ENCODE results near the gene DCAF5.
A peak's percentile ranks its signal among the peaks of the same experiment; 100 is the strongest.

The DCAF5 gene

DNA sequence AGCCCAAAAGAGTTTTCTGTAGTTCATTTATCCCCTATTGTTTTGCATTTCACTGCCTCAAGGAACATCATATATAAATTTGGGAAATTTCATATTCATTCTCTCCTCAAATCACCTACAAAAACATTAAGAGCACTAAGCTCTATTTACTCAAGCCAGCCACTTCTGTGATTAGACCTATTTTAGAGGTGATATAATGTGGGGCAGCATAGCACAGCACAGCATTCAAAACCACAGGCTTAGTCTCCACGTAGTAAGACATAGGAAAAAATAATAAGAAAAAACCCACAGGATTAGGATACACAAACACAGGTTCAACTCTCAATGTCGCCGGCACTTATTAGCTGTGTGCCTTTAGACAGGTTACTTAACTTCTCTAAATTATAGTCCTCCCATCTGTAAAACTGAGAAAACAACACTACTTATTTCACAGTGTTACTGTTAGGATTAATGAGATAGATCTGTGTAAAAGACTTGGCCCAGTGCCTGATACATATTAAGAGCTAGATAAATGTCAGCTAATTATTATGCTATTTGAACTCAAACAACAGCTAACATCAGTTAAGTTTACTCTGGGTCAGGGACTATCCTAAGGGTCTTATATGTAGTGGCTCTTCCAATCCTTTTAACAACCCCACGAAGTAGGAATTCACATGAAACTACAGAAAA lies 20.3 kb downstream of the DCAF5 start:
- H3K9ac ChIP-seq (ENCODE audit: low read depth, low read length): no peak overlapping the region
- H3K36me3 ChIP-seq (ENCODE audit: insufficient read depth, low read length): no peaks in the 10 kb centered on the region
- H3K9me3 ChIP-seq (ENCODE audit: control insufficient read depth, insufficient read depth, low read length): no peaks in the 10 kb centered on the region
- H3K4me1 ChIP-seq (ENCODE audit: insufficient read depth, low read length): peaks cover 29% of the 10 kb centered on the region

DNA sequence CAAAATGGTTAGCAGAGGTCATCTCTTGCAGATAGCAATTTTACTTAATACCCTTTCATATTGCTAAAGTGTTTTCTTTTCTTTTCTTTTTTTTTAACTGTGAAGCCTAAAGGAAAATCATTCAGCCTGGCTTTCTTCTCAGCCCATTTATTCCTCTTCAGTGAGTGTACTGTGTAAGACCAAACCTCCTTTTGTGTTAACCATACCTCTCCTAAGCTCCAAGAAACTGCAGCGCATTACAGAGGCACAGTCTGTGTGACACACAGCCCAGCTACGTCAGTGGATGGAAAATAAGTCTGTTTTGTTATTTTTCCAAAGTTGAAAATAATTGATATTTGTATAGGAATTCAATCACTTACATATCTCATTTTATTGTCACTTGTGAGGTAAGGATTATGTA lies 21.7 kb downstream of the DCAF5 start:
- no peak overlapping the region for H3K9ac ChIP-seq (ENCODE audit: low read depth, low read length)
- peaks cover 24% of the 10 kb centered on the region for H3K4me1 ChIP-seq (ENCODE audit: insufficient read depth, low read length)
- H3K9me3 ChIP-seq (ENCODE audit: control insufficient read depth, insufficient read depth, low read length): no peaks in the 10 kb centered on the region
- H3K36me3 ChIP-seq (ENCODE audit: insufficient read depth, low read length): no peaks in the 10 kb centered on the region

DNA sequence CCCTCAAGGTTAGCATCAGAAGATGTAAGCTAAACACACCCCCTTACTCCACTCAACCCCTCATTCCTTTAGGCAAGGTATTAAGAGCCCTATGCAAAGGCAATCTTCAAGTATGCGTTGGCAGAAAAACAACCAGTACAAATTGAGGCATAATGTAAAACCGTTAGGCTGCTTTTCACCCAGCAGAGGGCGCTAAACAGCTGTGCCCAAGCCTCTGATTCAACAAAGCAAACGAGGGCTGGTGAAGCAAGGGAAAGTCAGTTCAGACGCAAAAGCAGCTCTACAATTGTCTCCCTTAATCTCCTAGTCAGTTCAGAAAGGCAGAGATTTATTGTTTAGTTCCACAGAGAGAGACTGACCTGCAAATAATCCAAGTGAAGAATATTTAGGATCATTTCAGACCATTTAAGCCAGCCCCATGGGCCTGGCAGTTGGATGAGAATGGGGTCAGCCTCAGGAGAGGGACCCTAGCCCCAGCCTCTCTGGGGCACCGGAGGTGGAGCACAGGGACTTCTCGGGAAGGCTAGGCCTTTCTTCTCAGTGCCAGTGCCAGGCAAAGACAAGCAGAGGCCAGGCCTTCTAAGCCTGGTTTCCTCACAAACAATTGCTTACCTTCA lies 23.5 kb downstream of the DCAF5 start:
- peaks cover 24% of the 10 kb centered on the region for H3K4me1 ChIP-seq (ENCODE audit: insufficient read depth, low read length)
- peak overlapping the region; percentile 10; the same call in 1 of the 2 replicates for H3K9ac ChIP-seq (ENCODE audit: low read depth, low read length)
- H3K36me3 ChIP-seq (ENCODE audit: insufficient read depth, low read length): no peaks in the 10 kb centered on the region
- no peaks in the 10 kb centered on the region for H3K9me3 ChIP-seq (ENCODE audit: control insufficient read depth, insufficient read depth, low read length)

DNA sequence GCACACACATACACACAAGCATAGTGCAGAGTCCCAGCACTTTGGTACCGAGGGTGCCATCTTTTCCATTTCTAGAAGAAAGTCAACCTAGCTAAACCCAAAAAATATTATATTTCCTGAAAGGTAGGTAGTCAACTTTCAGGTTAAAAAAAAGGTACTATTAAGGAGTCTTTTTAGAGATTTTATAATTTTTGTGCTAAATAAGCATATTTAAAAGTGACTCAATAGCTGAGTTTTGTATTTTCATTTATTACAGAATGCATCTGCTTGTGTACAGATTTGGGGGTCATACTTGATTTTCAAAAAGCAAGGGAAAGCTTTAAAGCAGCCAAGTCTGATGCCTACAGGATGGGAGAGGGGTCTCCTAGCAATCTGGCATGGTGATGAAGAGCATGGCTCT lies 34.6 kb downstream of the DCAF5 start:
- Histone ChIP-seq H3K9ac (ENCODE audit: low read depth, low read length) (no peak overlapping the region), H3K9me3 (ENCODE audit: control insufficient read depth, insufficient read depth, low read length) (no peaks in the 10 kb centered on the region), H3K4me1 (ENCODE audit: insufficient read depth, low read length) (no peaks in the 10 kb centered on the region), H3K36me3 (ENCODE audit: insufficient read depth, low read length) (peaks cover 7% of the 10 kb centered on the region; the same call in 1 of the 2 replicates)

DNA sequence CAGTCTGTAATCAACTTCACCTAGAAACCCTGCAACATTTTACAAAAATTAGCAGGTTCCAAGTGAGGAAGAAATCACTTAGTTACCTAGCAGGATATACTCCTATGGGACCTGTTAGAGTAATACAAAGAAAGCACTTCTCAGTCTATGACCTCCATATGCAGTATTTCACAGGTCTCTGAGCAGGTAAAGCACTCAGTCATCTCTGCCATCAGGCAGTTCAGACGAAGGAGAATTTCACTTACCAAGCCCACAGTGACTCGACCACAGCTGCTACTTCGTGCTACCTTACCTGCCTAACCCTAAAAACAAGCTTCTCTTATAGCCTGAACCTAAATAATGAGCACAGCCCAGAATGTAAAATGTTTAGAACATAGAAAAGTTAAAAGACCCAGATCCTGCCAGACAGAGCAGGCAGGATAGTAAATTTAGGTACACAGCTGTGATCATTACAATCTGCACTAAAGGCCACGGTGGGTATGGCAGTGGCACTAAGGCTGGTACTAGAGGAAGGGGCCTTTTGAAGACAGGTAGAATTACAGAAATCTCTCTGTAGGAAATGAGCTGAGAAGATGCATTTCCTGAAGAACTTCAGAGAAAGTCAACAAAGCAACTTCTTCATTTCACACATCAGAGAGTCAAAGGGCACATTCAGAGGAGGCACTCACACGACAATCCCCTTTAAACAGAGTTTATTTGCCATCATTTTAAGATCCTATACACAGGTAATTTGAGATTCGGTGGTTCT lies 35.7 kb downstream of the DCAF5 start:
- H3K9me3 ChIP-seq (ENCODE audit: control insufficient read depth, insufficient read depth, low read length): no peaks in the 10 kb centered on the region
- peaks cover 7% of the 10 kb centered on the region; the same call in 1 of the 2 replicates for H3K36me3 ChIP-seq (ENCODE audit: insufficient read depth, low read length)
- no peak overlapping the region for H3K9ac ChIP-seq (ENCODE audit: low read depth, low read length)
- no peaks in the 10 kb centered on the region for H3K4me1 ChIP-seq (ENCODE audit: insufficient read depth, low read length)

DNA sequence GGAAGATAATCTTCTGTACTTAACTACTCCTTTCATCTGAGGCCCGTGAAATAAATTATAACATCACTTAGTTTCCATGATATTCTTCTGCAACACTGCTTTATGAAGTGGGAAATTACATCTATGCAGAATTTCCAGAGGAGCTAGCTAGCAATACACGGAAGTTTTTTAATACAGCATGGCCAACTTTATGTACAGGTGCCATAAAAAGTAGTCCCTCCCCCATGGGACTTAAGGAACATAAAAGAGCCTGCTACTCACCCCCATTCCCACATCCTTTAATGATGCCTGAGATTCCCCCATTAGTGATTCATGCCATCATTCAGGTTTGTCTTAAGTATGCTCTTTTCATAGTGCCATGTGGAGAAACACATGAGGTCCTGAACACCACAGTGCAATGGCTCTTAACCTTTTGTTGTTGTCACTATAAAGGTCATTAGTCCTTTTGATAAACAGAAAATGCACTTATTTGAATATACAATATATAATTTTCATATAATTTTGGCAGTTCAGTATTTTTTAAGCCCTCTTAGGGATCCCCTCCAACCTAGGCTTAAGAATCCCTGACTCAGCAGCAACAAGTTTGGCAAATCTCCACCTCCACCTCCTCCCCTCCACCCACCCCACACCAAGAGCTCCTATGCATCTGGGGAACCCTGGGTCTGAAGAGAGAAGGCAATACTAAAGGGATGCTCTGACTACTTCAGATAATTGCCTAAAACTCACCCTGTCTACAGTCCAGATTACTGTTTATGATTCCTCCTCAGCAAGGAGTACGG lies 37.3 kb downstream of the DCAF5 start:
- Histone ChIP-seq H3K9me3 (ENCODE audit: control insufficient read depth, insufficient read depth, low read length) (no peaks in the 10 kb centered on the region), H3K4me1 (ENCODE audit: insufficient read depth, low read length) (no peaks in the 10 kb centered on the region), H3K36me3 (ENCODE audit: insufficient read depth, low read length) (peaks cover 7% of the 10 kb centered on the region; the same call in 1 of the 2 replicates), H3K9ac (ENCODE audit: low read depth, low read length) (no peak overlapping the region)

DNA sequence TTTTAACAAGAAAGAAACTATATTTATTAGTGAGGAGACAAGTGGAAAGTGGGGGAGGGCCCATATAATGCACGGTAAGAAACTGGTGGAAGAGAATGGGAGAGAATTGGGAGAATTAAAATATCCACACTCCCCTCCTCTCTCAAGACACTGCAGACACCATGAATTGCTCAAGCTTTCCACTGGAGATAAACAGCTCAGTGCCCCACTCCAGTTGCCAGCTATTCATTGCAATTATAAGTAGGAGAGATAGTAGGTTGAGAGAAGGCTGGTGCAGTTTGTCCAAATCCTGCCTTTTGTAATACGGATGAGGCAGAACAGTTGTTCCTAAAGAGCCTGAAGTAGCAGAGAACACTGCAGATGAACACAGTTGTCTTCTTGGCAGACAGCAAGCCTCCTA lies 38.2 kb downstream of the DCAF5 start:
- no peak overlapping the region for H3K9ac ChIP-seq (ENCODE audit: low read depth, low read length)
- no peaks in the 10 kb centered on the region for H3K4me1 ChIP-seq (ENCODE audit: insufficient read depth, low read length)
- no peaks in the 10 kb centered on the region for H3K9me3 ChIP-seq (ENCODE audit: control insufficient read depth, insufficient read depth, low read length)
- H3K36me3 ChIP-seq (ENCODE audit: insufficient read depth, low read length): peaks cover 7% of the 10 kb centered on the region; the same call in 1 of the 2 replicates

DNA sequence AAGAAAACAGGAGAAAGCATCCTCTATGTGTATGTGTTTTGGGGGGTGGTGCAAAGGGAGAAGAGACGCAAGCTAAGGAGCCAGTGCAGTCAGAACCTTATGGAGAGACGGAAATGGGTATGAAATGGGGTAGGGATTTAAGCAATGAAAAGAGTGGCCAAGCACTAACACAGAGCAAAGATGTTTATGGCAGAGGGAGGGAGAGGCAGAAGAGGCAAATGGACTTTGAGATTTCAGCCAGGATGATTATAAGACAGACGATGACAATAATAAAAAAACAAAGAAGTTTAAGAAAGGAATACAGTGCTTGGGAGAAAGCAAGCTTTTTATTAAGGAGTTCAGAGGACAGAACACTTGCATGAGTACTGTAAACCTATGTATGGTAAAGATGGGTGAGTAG lies 44.6 kb downstream of the DCAF5 start:
- no peaks in the 10 kb centered on the region for H3K9me3 ChIP-seq (ENCODE audit: control insufficient read depth, insufficient read depth, low read length)
- no peak overlapping the region for H3K9ac ChIP-seq (ENCODE audit: low read depth, low read length)
- no peaks in the 10 kb centered on the region for H3K36me3 ChIP-seq (ENCODE audit: insufficient read depth, low read length)
- peaks cover 3% of the 10 kb centered on the region; the same call in 1 of the 2 replicates for H3K4me1 ChIP-seq (ENCODE audit: insufficient read depth, low read length)

DNA sequence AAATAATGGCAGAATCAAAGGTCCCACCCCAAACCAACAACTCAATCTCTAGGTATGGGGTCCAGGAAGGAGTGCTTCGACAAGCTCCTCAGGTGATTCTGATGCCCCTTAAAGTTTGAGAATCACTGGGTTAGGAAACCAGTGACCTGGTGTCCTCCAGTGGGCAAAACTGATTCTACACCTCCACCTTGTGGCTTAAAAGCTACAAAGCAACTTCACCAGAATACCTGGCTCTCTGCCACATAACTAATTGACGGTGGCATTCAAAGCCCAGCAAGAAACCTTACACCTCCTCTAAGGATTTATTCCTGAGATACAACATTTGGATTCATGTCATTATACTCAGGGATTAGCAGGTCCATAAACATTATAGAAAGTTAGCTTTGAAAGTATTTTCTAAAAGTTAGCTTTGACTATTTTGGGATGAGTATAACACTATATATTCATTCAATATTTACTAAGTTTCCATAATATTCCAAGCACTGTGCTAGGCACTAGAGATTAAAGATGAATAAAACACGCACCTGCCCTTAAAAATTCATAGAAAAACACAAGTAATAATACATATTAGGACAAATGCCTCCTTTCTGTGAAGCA lies 45.4 kb downstream of the DCAF5 start:
- H3K36me3 ChIP-seq (ENCODE audit: insufficient read depth, low read length): no peaks in the 10 kb centered on the region

DNA sequence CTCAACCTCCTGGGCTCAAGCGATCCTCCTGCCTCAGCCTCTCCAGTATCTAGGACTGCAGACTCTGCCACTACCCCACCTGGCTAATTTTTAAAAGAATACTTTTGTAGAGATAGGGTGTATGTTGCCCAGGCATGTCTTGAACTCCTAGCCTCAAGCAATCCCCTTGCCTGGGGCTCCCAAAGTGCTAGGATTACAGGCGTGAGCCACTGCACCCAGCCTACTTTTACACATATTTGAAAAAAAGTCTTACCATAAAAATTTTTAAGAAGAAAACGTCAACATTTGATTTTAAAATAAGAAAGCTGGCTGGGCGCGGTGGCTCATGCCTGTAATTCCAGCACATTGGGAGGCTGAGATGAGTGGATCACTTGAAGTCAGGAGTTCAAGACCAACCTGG lies 46.5 kb downstream of the DCAF5 start:
- H3K4me1 ChIP-seq (ENCODE audit: insufficient read depth, low read length): peaks cover 3% of the 10 kb centered on the region; the same call in 1 of the 2 replicates
- H3K9ac ChIP-seq (ENCODE audit: low read depth, low read length): no peak overlapping the region
- H3K36me3 ChIP-seq (ENCODE audit: insufficient read depth, low read length): no peaks in the 10 kb centered on the region
- H3K9me3 ChIP-seq (ENCODE audit: control insufficient read depth, insufficient read depth, low read length): no peaks in the 10 kb centered on the region

More for the DNA sequence above, 45.4 kb downstream of the DCAF5 start:
- Histone ChIP-seq H3K4me1 (ENCODE audit: insufficient read depth, low read length) (peaks cover 3% of the 10 kb centered on the region; the same call in 1 of the 2 replicates), H3K9me3 (ENCODE audit: control insufficient read depth, insufficient read depth, low read length) (no peaks in the 10 kb centered on the region), H3K9ac (ENCODE audit: low read depth, low read length) (no peak overlapping the region)

DNA sequence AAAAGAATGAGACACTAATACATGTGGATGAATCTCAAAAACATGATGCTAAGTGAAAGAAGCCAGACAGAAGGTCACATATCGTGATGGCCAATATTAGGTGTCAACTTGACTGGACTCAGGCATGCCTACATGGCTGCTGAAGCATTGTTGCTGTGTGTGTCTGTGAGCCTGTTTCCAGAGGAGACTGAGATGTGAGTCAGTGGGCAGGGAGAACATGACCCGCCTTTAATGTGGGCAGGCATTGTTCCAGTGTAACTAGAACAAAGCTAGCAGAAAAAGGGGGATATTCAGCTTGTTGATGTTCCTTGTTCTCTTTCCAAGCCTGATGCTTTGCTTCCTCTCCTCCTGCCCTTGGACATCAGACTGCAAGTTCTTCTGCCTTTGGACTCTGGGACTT lies 47.6 kb downstream of the DCAF5 start:
- Histone ChIP-seq H3K9me3 (ENCODE audit: control insufficient read depth, insufficient read depth, low read length) (no peaks in the 10 kb centered on the region), H3K36me3 (ENCODE audit: insufficient read depth, low read length) (no peaks in the 10 kb centered on the region), H3K9ac (ENCODE audit: low read depth, low read length) (no peak overlapping the region), H3K4me1 (ENCODE audit: insufficient read depth, low read length) (peaks cover 3% of the 10 kb centered on the region; the same call in 1 of the 2 replicates)

DNA sequence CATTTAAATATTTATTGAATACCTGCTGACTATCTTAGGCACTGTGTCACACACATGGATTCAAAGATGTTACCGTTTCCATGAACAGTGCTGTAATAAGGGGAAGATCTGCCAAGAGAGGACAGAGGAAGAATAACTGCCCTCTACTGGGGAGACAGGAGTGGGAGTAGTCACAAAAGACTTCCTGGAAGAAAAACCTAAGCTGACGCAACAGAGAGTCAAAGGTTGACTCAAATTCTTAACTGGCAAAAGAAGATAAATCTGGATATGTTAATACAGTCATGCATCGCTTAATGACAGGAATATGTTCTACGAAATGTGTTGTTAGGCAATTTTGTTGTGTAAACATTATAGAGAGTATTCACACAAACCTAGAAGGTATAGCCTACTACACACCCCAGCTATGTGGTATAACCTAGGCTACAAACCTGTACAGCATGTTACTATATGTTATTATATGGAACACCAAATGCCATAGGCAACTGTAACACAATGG lies 51.5 kb downstream of the DCAF5 start:
- Histone ChIP-seq H3K4me1 (ENCODE audit: insufficient read depth, low read length) (no peaks in the 10 kb centered on the region), H3K9me3 (ENCODE audit: control insufficient read depth, insufficient read depth, low read length) (no peaks in the 10 kb centered on the region), H3K9ac (ENCODE audit: low read depth, low read length) (no peak overlapping the region), H3K36me3 (ENCODE audit: insufficient read depth, low read length) (no peaks in the 10 kb centered on the region)

DNA sequence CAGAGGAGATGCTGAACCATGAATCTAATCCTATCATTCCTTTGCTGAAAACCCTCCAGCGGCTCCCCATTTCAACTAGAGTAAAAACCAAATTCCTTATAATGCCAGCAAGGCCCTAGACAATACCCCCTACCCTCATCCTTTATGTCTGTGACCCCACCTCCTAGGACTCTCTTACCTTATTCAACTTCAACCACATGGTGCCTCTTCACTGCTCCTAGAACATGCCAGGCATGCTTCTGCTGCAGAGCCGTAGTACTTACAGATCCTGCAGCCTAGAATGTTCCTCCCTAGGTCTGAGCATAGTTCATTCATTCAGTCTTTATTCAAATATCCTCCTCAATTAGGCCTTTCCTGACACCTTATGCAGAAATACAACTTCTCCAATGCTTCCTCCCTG lies 54.9 kb downstream of the DCAF5 start:
- Histone ChIP-seq H3K4me1 (ENCODE audit: insufficient read depth, low read length) (no peaks in the 10 kb centered on the region; the same call in 1 of the 2 replicates), H3K9me3 (ENCODE audit: control insufficient read depth, insufficient read depth, low read length) (no peaks in the 10 kb centered on the region), H3K36me3 (ENCODE audit: insufficient read depth, low read length) (no peaks in the 10 kb centered on the region), H3K9ac (ENCODE audit: low read depth, low read length) (no peak overlapping the region)
